A549 (cell line): Measurements from ENCODE around the gene CAMKK2. TPM values are rescaled to one million over a fixed set of nuclear protein-coding genes. Genes with fewer than 3 reads are reported as not detected.

ENCODE experiments used
- ATAC-seq, 2 experiments: fragments of 200-7000 bp in 1 of 2; fragments of >200 bp in 1 of 2; cut with Nextera tagmentation in 1 of 2; cut with Tn5 transposase in 1 of 2; 3 replicates each; pipeline versions ENCODE4 v1.8.0 to v1.9.1; 2018 to 2020; ENCODE audit warnings: mild to moderate bottlenecking in 1 of 2, moderate library complexity in 1 of 2
- CTCF ChIA-PET: fragments of 300-600 bp; sonication (Branson Sonifier 250); formaldehyde crosslinking; extraction: SDS; loops from one replicate; lab custom pipeline; 2021; ENCODE audit warnings: antibody characterized with exemption, inconsistent platforms; lab: Yijun Ruan, JAX
- POLR2A ChIA-PET: fragments of 350-600 bp; formaldehyde crosslinking; extraction: SDS; loops from one replicate; lab custom pipeline; 2021; ENCODE audit warnings: antibody characterized with exemption, inconsistent platforms; lab: Yijun Ruan, JAX
- DNase-seq, 2 experiments: peaks; one replicate each; pipeline versions ENCODE4 v3.0.0 to v3.0.0-alpha.2; 2011 to 2016; ENCODE audit warnings: low read depth in 1 of 2, low spot score in 1 of 2
- FAIRE-seq: peaks from 2 replicates; lab custom pipeline; 2011; peaks lifted over from hg19 to GRCh38; lab: Jason Lieb, UNC
- H3K27ac ChIP-seq, 2 experiments: fragments of >200 bp; sonication (Bioruptor Twin); formaldehyde crosslinking; 3 replicates each; pipeline ENCODE4 v1.5.1; 2016 to 2017
- H3K4me1 ChIP-seq: fragments of >200 bp; sonication (Bioruptor Twin); formaldehyde crosslinking; 3 replicates; pipeline ENCODE4 v1.6.1; 2016
- H3K4me2 ChIP-seq: fragments of >200 bp; sonication (Bioruptor Twin); formaldehyde crosslinking; 3 replicates; pipeline ENCODE4 v1.6.1; 2016
- H3K4me3 ChIP-seq: fragments of >200 bp; sonication (Bioruptor Twin); formaldehyde crosslinking; 3 replicates; pipeline ENCODE4 v1.5.1; 2016
- H3K9me3 ChIP-seq: fragments of >200 bp; sonication (Bioruptor Twin); formaldehyde crosslinking; 3 replicates; pipeline ENCODE4 v1.6.1; 2016
- ATOH8 ChIP-seq: fragments of 250-450 bp; sonication (Bioruptor Pico); IDR thresholded peaks from 2 replicates; pipeline ENCODE4 v1.5.0; 2020; ENCODE audit warnings: low read depth, mild to moderate bottlenecking, moderate library complexity
- CHD2 ChIP-seq: fragments of 150-350 bp; IDR thresholded peaks from 2 replicates; pipeline ENCODE4 v1.6.1; 2014; ENCODE audit warnings: low read length; ENCODE audit not compliant: partially characterized antibody
- CHD4 ChIP-seq: fragments of 200-600 bp; sonication (generic); IDR thresholded peaks from 2 replicates; pipeline ENCODE4 v1.6.1; 2016; ENCODE audit warnings: antibody characterized with exemption, mild to moderate bottlenecking, borderline replicate concordance
- EP300 ChIP-seq, 2 experiments: fragments of >200 bp; sonication (Bioruptor Twin); formaldehyde crosslinking; IDR thresholded peaks; 2 replicates in 1 of 2; 3 replicates in 1 of 2; pipeline ENCODE4 v1.6.1; 2016 to 2017
- ESRRA ChIP-seq: fragments of 150-350 bp; IDR thresholded peaks from 2 replicates; pipeline ENCODE4 v1.6.1; 2014; ENCODE audit warnings: mild to moderate bottlenecking, low read length, borderline replicate concordance
- FOXS1 ChIP-seq: fragments of 250-450 bp; sonication (Bioruptor Pico); IDR thresholded peaks from 2 replicates; pipeline ENCODE4 v1.5.0; 2020; ENCODE audit warnings: mild to moderate bottlenecking, moderate library complexity
- HDAC2 ChIP-seq: fragments of 200-600 bp; sonication (generic); IDR thresholded peaks from 2 replicates; pipeline ENCODE4 v1.6.1; 2016
- HEYL ChIP-seq: fragments of 250-450 bp; sonication (Bioruptor Pico); IDR thresholded peaks from 2 replicates; pipeline ENCODE4 v1.8.0; 2021; ENCODE audit warnings: mild to moderate bottlenecking, moderate library complexity
- HOXB13 ChIP-seq: fragments of 250-450 bp; sonication (Bioruptor Pico); IDR thresholded peaks from 2 replicates; pipeline ENCODE4 v1.5.0; 2020; ENCODE audit warnings: low read depth, mild to moderate bottlenecking, moderate library complexity
- HOXB5 ChIP-seq: fragments of 250-450 bp; sonication (Bioruptor Pico); IDR thresholded peaks from 2 replicates; pipeline ENCODE4 v1.5.0; 2020; ENCODE audit warnings: mild to moderate bottlenecking, moderate library complexity
- JUN ChIP-seq, 2 experiments: fragments of >200 bp; sonication (Bioruptor Twin); formaldehyde crosslinking; IDR thresholded peaks; 2 replicates in 1 of 2; 3 replicates in 1 of 2; pipeline ENCODE4 v1.6.1; 2016 to 2017
- KDM1A ChIP-seq: fragments of 200-600 bp; sonication (generic); IDR thresholded peaks from 2 replicates; pipeline ENCODE4 v1.6.1; 2016; ENCODE audit warnings: low read depth, mild to moderate bottlenecking
- MAFK ChIP-seq: fragments of 450-650 bp; IDR thresholded peaks from 2 replicates; pipeline ENCODE4 v1.6.1; 2014; ENCODE audit not compliant: partially characterized antibody
- MYC ChIP-seq: IDR thresholded peaks from 2 replicates; pipeline ENCODE4 v1.6.1; 2012; ENCODE audit warnings: mild to moderate bottlenecking, inconsistent platforms, low read length, improper control_type of control experiment, borderline replicate concordance
- NFE2L2 ChIP-seq: fragments of 150-350 bp; conservative IDR thresholded peaks from 2 replicates; pipeline ENCODE4 v1.6.1; 2014; ENCODE audit warnings: low read length
- NPAS2 ChIP-seq: fragments of 250-450 bp; sonication (Bioruptor Pico); IDR thresholded peaks from 2 replicates; pipeline ENCODE4 v1.8.0; 2022; ENCODE audit warnings: mild to moderate bottlenecking, moderate library complexity, borderline replicate concordance
- POLR2AphosphoS2 ChIP-seq: conservative IDR thresholded peaks from 2 replicates; pipeline ENCODE4 v1.6.1; 2012; ENCODE audit warnings: low read length, improper control_type of control experiment, inconsistent platforms
- RARB ChIP-seq: fragments of 250-450 bp; sonication (Bioruptor Pico); IDR thresholded peaks from 2 replicates; pipeline ENCODE4 v1.8.0; 2021; ENCODE audit warnings: mild to moderate bottlenecking, moderate library complexity
- REST ChIP-seq: fragments of 200-600 bp; sonication (generic); IDR thresholded peaks from 2 replicates; pipeline ENCODE4 v1.6.1; 2016; ENCODE audit warnings: antibody characterized with exemption, mild to moderate bottlenecking, moderate library complexity
- RFX5 ChIP-seq: fragments of 450-650 bp; IDR thresholded peaks from 2 replicates; pipeline ENCODE4 v1.7.1; 2014; ENCODE audit warnings: antibody characterized with exemption, mild to moderate bottlenecking, moderate library complexity
- SMC3 ChIP-seq: fragments of >200 bp; sonication (Bioruptor Twin); formaldehyde crosslinking; IDR thresholded peaks from 3 replicates; pipeline ENCODE4 v1.6.1; 2018; ENCODE audit warnings: inconsistent platforms
- TFCP2L1 ChIP-seq: fragments of 250-450 bp; sonication (Bioruptor Pico); IDR thresholded peaks from 2 replicates; pipeline ENCODE4 v1.5.0; 2021; ENCODE audit warnings: mild to moderate bottlenecking
- ZC3H11A ChIP-seq: fragments of 450-650 bp; IDR thresholded peaks from 2 replicates; pipeline ENCODE4 v1.6.1; 2014; ENCODE audit warnings: antibody characterized with exemption, mild to moderate bottlenecking
- ZFP36 ChIP-seq: fragments of 450-650 bp; IDR thresholded peaks from 2 replicates; pipeline ENCODE4 v1.6.1; 2014; ENCODE audit warnings: borderline replicate concordance; ENCODE audit not compliant: partially characterized antibody
- ZNF302 ChIP-seq: fragments of 250-450 bp; sonication (Bioruptor Pico); IDR thresholded peaks from 2 replicates; pipeline ENCODE4 v1.9.0; 2021; ENCODE audit warnings: inconsistent platforms, mild to moderate bottlenecking, moderate library complexity
- ZSCAN20 ChIP-seq: fragments of 250-450 bp; sonication (Bioruptor Pico); IDR thresholded peaks from 2 replicates; pipeline ENCODE4 v1.8.0; 2022; ENCODE audit warnings: mild to moderate bottlenecking, moderate library complexity
- WGBS: methylation state at CpG from one replicate; pipeline ENCODE4 v1.1.6; 2017; ENCODE audit errors: missing lambda C conversion rate; 5-methylcytosine and 5-hydroxymethylcytosine counted together
- polyA plus RNA-seq, 4 experiments: library from polyadenylated mRNA; depleted of rRNA in 3 of 4; stranded (reverse); fragments of >200 nt; fragmentation: RNase III in 1 of 4; extraction: RNeasy Plus Mini Kit Qiagen cat#74134 plus additional on column Dnase treatment in 1 of 4; gene quantifications; 2 replicates in 3 of 4; 3 replicates in 1 of 4; pipeline ENCODE4 v1.2.3, GENCODE V29; 2011 to 2017

CAMKK2 gene
- polyA plus RNA-seq, 2 of the 4 experiments (the other 2 are of a cell fraction), result 15.3 to 24.8 TPM

GRCh38 chr12:121216102-121216501 is 80.4 kb downstream of the CAMKK2 start:
- H3K4me3 ChIP-seq, result no peak overlapping the region
- H3K9me3 ChIP-seq, result no peaks in the 10 kb centered on the region
- ChIA-PET CTCF (interaction anchor here (1.8 to 4.6 kb wide), 2 partner anchors 14 to 22 kb away, joined by 3 to 29 read pairs; no protein-coding TSS in a partner anchor), POLR2A (no interaction called here)
- no peak overlapping the region for H3K27ac ChIP-seq
- ATAC-seq (no peak), FAIRE-seq (no peak)
- H3K4me1 ChIP-seq, result peaks cover 32% of the 10 kb centered on the region
- WGBS, result 90% methylated on average over 4 of the region's 4 CpGs
- no peak for TF ChIP-seq RARB
- no peak for TF ChIP-seq NFE2L2
- TF ChIP-seq KDM1A, result peak; percentile 53; the same call in 1 of the 2 replicates
- TF ChIP-seq EP300 (IDR thresholded peaks at IDR 0.05), result no peak
- no peak for TF ChIP-seq SMC3
- no peak for TF ChIP-seq MYC
- no peak for TF ChIP-seq RFX5
- TF ChIP-seq FOXS1 (CRISPR knock-in tag), result no peak
- TF ChIP-seq CHD2, result no peak
- no peak for TF ChIP-seq ZSCAN20 (CRISPR knock-in tag)
- TF ChIP-seq POLR2AphosphoS2, result no peak
- TF ChIP-seq HEYL (CRISPR knock-in tag), result no peak
- TF ChIP-seq TFCP2L1 (CRISPR knock-in tag), result no peak
- TF ChIP-seq REST, result no peak
- TF ChIP-seq NPAS2 (CRISPR knock-in tag), result no peak
- TF ChIP-seq HDAC2, result 0 out of 2 replicates have a peak, but pooled peaks have one; percentile 54
- no peak for TF ChIP-seq MAFK
- no peak for TF ChIP-seq ESRRA
- no peak for TF ChIP-seq JUN (IDR thresholded peaks at IDR 0.05)
- no peak for TF ChIP-seq HOXB5
- TF ChIP-seq ZFP36, result peak; percentile 65
- no peak for TF ChIP-seq ZC3H11A
- TF ChIP-seq CHD4, result no peak
- no peak for TF ChIP-seq ZNF302 (CRISPR knock-in tag)
- TF ChIP-seq HOXB13 (CRISPR knock-in tag), result no peak
- no peak for TF ChIP-seq ATOH8 (CRISPR knock-in tag)
- TF ChIP-seq, all 56 proteins: peak for 3
- H3K4me2 ChIP-seq, result no peak overlapping the region
- no peak for DNase-seq
